Astrocyte of the spinal cord (primary cell): ENCODE data around the gene FAM151A.

Source experiments
- DNase-seq: peaks from one replicate; pipeline ENCODE4 v3.0.0; 2011; ENCODE audit warnings: low read depth, low spot score
- H3K4me3 ChIP-seq: 2 replicates; pipeline ENCODE4 v1.5.1; 2011; ENCODE audit warnings: low read depth, mild to moderate bottlenecking, low read length, moderate library complexity
- in situ Hi-C: cut with HindIII; loops from 2 replicates; pipeline ENCODE4 v1.10.0; 2017; ENCODE audit warnings: low sequenced_read_pairs
- TF ChIP-seq, protein P1 (sequence below): IDR thresholded peaks from 2 replicates; pipeline ENCODE4 v1.5.1; 2012; ENCODE audit warnings: low read depth, mild to moderate bottlenecking, low read length, inconsistent platforms

The FAM151A gene

DNA sequence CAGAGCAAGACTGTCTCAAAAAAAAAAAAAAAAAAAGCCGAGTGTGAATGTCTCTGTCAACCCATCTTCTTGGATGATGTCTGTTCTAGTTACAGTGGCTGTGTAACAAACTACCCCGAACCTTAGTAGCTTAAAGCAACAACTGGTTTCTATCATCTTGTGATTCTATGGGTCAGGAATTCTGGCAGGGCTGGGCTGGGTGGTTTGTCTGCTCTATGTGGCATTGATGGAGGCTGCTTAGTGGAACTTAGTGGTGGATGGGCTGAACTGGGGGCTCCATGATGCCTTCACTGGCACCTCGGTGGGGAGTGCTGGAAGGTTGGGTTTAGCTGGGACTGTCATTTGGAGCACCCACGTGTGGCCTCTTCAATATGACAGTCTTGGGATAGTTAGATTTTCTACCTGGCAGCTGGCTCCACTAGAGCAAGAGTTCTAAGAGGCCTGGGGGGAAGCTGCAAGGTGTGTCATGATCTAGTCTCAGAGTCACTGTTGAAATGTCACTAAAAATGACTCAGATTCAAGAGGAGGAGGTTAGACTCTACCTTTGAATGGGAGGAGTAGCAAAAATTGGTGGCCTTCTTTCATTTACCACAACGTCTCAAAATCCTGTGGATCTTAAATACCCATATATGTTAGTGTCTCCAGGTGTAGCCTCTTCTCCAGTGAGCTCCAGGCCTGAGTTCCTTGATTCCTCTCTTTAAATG is 56.7 kb downstream of the FAM151A start:
- no peak overlapping the region for H3K4me3 ChIP-seq
- in situ Hi-C loops: no loop called here
- DNase-seq: no peak
- TF ChIP-seq, protein P1, sequence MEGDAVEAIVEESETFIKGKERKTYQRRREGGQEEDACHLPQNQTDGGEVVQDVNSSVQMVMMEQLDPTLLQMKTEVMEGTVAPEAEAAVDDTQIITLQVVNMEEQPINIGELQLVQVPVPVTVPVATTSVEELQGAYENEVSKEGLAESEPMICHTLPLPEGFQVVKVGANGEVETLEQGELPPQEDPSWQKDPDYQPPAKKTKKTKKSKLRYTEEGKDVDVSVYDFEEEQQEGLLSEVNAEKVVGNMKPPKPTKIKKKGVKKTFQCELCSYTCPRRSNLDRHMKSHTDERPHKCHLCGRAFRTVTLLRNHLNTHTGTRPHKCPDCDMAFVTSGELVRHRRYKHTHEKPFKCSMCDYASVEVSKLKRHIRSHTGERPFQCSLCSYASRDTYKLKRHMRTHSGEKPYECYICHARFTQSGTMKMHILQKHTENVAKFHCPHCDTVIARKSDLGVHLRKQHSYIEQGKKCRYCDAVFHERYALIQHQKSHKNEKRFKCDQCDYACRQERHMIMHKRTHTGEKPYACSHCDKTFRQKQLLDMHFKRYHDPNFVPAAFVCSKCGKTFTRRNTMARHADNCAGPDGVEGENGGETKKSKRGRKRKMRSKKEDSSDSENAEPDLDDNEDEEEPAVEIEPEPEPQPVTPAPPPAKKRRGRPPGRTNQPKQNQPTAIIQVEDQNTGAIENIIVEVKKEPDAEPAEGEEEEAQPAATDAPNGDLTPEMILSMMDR: no peak

DNA sequence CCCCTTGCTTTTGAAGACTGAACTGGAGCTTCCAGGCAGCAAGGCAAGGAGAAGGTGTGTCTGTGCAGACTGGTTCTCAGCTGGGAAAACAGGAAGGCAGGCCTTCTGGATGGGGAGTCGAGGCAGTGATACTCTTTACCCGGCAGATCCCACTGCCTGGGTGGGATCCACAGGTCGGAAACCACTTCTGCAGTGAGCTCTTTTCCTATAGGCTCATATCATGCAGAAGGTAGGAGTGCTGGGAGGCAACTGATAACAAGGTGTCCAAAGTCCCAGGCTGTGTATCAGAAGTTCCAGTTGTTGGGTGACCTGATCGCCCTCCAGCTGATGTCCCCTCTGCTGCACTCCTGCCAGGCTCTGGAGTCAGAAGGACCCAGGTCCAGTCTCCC is 58.2 kb downstream of the FAM151A start:
- in situ Hi-C loops: no loop called here

DNA sequence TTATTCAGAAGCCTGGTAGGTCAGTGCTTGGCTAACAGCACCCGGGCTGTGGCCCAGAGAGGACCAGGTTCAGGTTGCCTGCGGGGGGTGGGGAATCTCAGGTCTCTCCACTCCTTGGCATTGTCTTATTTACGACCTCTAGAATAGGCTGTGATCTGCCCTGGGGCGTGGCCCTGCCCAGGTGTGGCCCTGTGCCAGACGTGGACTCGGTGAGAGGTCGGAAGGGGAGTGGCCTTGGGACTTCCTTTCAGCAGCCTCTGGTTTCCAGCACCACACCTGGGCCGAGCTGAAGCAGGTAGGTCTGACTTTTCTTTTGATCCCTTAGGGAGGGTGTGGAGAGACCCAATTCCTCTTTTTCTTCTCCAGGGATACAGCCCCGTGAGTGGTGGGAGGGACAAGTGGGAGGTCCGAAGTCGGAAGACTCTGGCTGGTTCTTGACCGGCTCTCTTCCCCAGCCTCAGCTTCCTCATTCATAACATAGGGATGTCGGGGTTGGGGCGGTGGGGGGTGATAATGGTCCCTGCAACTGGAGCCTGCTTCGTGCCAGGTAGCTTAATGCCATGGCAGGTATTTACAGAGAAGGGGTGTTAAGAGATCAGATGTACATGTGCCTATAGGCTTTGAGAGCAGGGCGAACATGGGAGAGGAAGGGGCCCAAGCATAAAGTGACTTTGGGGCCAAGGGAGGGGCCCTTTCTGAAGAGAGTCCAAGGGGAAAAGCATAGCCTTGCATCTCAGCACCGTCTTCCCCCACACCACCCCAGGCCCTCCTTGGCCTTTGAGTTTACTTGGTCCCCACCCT is 58.8 kb downstream of the FAM151A start:
- in situ Hi-C loops: no loop called here
- DNase-seq: no peak
- TF ChIP-seq, protein P1: no peak
- no peak overlapping the region for H3K4me3 ChIP-seq

More for the DNA sequence above, 58.2 kb downstream of the FAM151A start:
- no peak overlapping the region for H3K4me3 ChIP-seq
- TF ChIP-seq, protein P1: no peak
- no peak for DNase-seq

DNA sequence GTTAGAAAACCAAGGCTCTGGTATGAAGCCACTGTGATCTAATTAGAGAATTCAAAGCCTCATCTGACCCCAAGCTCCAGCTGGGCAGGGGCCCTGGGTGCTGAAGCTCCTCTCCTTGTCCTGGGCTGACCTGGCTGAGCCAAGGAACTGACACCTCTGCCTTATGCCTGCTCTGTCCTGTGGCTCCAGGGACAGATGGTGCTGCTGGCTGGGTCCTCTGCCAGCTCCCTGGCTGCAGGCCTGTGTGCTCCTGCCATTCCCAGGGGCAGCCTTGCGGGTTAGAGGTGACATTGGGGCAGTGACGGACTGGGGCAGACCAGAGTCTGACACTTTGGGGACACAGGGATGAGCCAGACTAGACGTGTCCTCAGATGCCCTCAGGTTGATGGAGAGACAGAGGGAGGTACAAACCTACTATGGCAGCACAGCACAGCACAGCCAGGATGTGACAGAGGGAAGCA is 63.5 kb downstream of the FAM151A start:
- in situ Hi-C loops: no loop called here
- no peak for DNase-seq
- no peak overlapping the region for H3K4me3 ChIP-seq
- TF ChIP-seq, protein P1: no peak
